Right renal cortex interstitium (tissue), 3 donors: ENCODE measurements around the gene GPR55. TPM values are rescaled to one million over a fixed set of nuclear protein-coding genes. Genes with fewer than 3 reads are reported as not detected.

Experiments
- DNase-seq, 3 donors: peaks; one replicate each; pipeline ENCODE4 v3.0.0-alpha.2; 2013; ENCODE audit warnings: low read depth in 3 of 3, low spot score in 2 of 3
- polyA plus RNA-seq, 3 donors: library from polyadenylated mRNA; unstranded; fragments of 120-200 nt; gene quantifications; one replicate each; pipeline ENCODE4 v1.2.1, GENCODE V29; 2013; ENCODE audit not compliant: insufficient read length in 3 of 3

GPR55 gene
- polyA plus RNA-seq, 3 donors, result 0.17 to 0.36 (median 0.24) TPM

- DNase-seq, result no peak
Measured at GRCh38 chr2:230871361-230872150, 53.5 kb downstream of the GPR55 start.

- no peak for DNase-seq
Measured at GRCh38 chr2:230870544-230871360, 54.3 kb downstream of the GPR55 start.

- DNase-seq, result no peak
Measured at GRCh38 chr2:230869914-230870543, 55.0 kb downstream of the GPR55 start.

GRCh38 chr2:230868947-230869913 is 55.8 kb downstream of the GPR55 start:
- no peak for DNase-seq

GRCh38 chr2:230868161-230868946 is 56.7 kb downstream of the GPR55 start:
- no peak for DNase-seq

- DNase-seq, result no peak
Measured at GRCh38 chr2:230866756-230867523, 58.1 kb downstream of the GPR55 start.

GRCh38 chr2:230865766-230866755 is 59.0 kb downstream of the GPR55 start:
- DNase-seq, result no peak

GRCh38 chr2:230865307-230865765 is 59.7 kb downstream of the GPR55 start:
- no peak for DNase-seq

GRCh38 chr2:230864605-230865306 is 60.3 kb downstream of the GPR55 start, which contains the start of gene ITM2C:
Gene ITM2C, plus strand, starts transcription at chr2:230864942. Its CDS starts 84 bp downstream, at chr2:230865026.
- no peak for DNase-seq

GRCh38 chr2:230864122-230864604 is 60.9 kb downstream of the GPR55 start:
- no peak for DNase-seq

- no peak for DNase-seq
Measured at GRCh38 chr2:230863442-230864121, 61.5 kb downstream of the GPR55 start.

GRCh38 chr2:230863031-230863430 is 62.0 kb downstream of the GPR55 start:
- no peak for DNase-seq

- DNase-seq, result no peak
Measured at GRCh38 chr2:230862292-230862691, 62.8 kb downstream of the GPR55 start.

- DNase-seq, result no peak
Measured at GRCh38 chr2:230861552-230862255, 63.3 kb downstream of the GPR55 start.
